Measurements from ENCODE around the gene TTC33. TPM values are rescaled to one million over a fixed set of nuclear protein-coding genes. Genes with fewer than 3 reads are reported as not detected.

The TTC33 gene
- polyA plus RNA-seq, 1 of the 3 experiments (the other 2 are of a cell fraction), result 2.2 TPM

DNA sequence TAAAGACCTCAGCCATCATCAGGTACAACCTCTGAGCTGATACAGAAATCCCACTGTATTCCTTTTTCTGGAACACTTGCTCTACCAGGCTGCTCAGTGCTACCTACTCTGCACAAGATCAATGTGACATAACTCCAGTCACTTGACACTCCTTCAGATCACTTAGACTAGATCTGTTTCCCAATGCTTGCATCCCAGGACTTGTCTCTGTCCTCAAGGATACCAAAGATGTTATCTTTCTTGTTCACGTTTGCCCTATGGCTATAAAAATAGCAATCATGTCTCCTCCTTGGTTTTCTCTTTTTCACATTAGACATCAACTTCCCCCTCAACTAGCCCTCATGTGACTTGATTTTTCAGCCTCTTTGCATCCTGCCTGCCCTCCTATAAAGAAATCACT lies 264.1 kb downstream of the TTC33 start:
- Histone ChIP-seq H3K4me2 (no peak overlapping the region), H3K27me3 (ENCODE audit: insufficient read depth) (peaks cover 13% of the 10 kb centered on the region; the same call in 1 of the 2 replicates), H3K79me2 (ENCODE audit: insufficient read depth) (no peaks in the 10 kb centered on the region), H4K20me1 (ENCODE audit: insufficient read depth) (no peaks in the 10 kb centered on the region), H3K27ac (ENCODE audit: low read depth in 2 of 2, low read length in 1 of 2) (no peak overlapping the region), H3K4me3 (ENCODE audit: low read depth in 2 of 2, low read length in 1 of 2) (no peak overlapping the region), H3K36me3 (replicated peaks in 1 of 2; ENCODE audit: control insufficient read depth in 1 of 2, insufficient read depth in 2 of 2, low read length in 1 of 2) (no peaks in the 10 kb centered on the region), H2AFZ (ENCODE audit: low read depth) (no peak overlapping the region), H3K9me2 (no peaks in the 10 kb centered on the region), H3K4me1 (ENCODE audit: control insufficient read depth in 1 of 2, insufficient read depth in 2 of 2, low read depth in 1 of 2, low read length in 1 of 2) (no peaks in the 10 kb centered on the region), H3K9me3 (no peaks in the 10 kb centered on the region), H3F3A (replicated peaks; ENCODE audit: insufficient read depth) (no peaks in the 10 kb centered on the region), H3K9ac (no peak overlapping the region)
- WGBS (ENCODE audit: low lambda C conversion rate), result 28% methylated on average over 1 of the region's 1 CpG
- DNase-seq, result no peak
- POLR2A ChIA-PET, result no interaction called here
- CTCF ChIA-PET, result no interaction called here
- no peak for TF ChIP-seq JUND (IDR thresholded peaks at IDR 0.05)
- TF ChIP-seq, protein P1, sequence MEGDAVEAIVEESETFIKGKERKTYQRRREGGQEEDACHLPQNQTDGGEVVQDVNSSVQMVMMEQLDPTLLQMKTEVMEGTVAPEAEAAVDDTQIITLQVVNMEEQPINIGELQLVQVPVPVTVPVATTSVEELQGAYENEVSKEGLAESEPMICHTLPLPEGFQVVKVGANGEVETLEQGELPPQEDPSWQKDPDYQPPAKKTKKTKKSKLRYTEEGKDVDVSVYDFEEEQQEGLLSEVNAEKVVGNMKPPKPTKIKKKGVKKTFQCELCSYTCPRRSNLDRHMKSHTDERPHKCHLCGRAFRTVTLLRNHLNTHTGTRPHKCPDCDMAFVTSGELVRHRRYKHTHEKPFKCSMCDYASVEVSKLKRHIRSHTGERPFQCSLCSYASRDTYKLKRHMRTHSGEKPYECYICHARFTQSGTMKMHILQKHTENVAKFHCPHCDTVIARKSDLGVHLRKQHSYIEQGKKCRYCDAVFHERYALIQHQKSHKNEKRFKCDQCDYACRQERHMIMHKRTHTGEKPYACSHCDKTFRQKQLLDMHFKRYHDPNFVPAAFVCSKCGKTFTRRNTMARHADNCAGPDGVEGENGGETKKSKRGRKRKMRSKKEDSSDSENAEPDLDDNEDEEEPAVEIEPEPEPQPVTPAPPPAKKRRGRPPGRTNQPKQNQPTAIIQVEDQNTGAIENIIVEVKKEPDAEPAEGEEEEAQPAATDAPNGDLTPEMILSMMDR (IDR thresholded peaks at IDR 0.05), result no peak
- no peak for TF ChIP-seq MEF2A (IDR thresholded peaks at IDR 0.05; ENCODE audit: borderline replicate concordance, low read depth)
- no peak for TF ChIP-seq FOXJ3 (CRISPR knock-in tag; IDR thresholded peaks at IDR 0.05)
- no peak for TF ChIP-seq NFIC (IDR thresholded peaks at IDR 0.05; ENCODE audit: borderline replicate concordance)
- no peak for TF ChIP-seq IRF3 (IDR thresholded peaks at IDR 0.05; ENCODE audit: low read depth, low read length)
- no peak for TF ChIP-seq SIN3A (IDR thresholded peaks at IDR 0.05; ENCODE audit: borderline replicate concordance, low read depth, low read length)
- no peak for TF ChIP-seq GABPA (IDR thresholded peaks at IDR 0.05; ENCODE audit: low read depth)
- TF ChIP-seq RXRA (IDR thresholded peaks at IDR 0.05; ENCODE audit: borderline replicate concordance, low read depth), result no peak
- TF ChIP-seq POLR2AphosphoS5 (IDR thresholded peaks at IDR 0.05; ENCODE audit: low read depth, low read length), result no peak
- no peak for TF ChIP-seq REST (IDR thresholded peaks at IDR 0.05; ENCODE audit: low read depth, low read length)
- no peak for TF ChIP-seq RAD21 (IDR thresholded peaks at IDR 0.05; ENCODE audit: low read length)
- no peak for TF ChIP-seq TCF12 (IDR thresholded peaks at IDR 0.05)
- TF ChIP-seq ELF1 (IDR thresholded peaks at IDR 0.05), result no peak
- TF ChIP-seq, protein P2, sequence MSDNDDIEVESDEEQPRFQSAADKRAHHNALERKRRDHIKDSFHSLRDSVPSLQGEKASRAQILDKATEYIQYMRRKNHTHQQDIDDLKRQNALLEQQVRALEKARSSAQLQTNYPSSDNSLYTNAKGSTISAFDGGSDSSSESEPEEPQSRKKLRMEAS (IDR thresholded peaks at IDR 0.05; ENCODE audit: low read depth), result no peak

Data from SK-N-SH (cell line).